Measurements from ENCODE around the gene EBPL.

DNA sequence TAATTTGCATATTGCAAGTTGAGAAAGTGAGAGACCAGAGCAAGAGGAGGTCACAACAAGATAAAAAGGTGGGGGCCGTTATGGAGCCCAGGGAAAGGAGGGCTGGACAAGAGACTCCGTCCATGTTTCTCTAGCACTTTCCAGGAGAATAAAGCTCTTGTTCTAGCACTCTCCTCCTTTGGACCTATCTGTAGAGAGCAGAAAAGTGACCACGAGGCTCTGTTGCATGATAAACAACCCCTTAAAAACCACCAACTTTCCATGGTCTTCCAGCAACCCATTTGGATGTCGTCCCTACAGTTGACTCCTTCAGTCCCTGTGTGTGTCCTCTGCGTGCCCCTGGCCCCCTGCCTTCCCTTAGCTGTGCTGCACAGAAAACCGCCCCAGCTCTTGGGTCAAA lies 67.1 kb downstream of the EBPL start:
- TF ChIP-seq TAF1 (IDR thresholded peaks at IDR 0.05; ENCODE audit: borderline replicate concordance, insufficient read depth, low read length) (no peak), POLR2AphosphoS5 (IDR thresholded peaks at IDR 0.05; ENCODE audit: low read depth, low read length) (no peak), REST (IDR thresholded peaks at IDR 0.05; ENCODE audit: insufficient read depth in 1 of 2, low read depth in 2 of 2, low read length in 2 of 2) (no peak), SIN3A (IDR thresholded peaks at IDR 0.05; ENCODE audit: borderline replicate concordance, insufficient read depth, low read length) (no peak)
